VCaP (cell line): ENCODE measurements around the gene PRMT9.

Experiments used
- H3K27ac ChIP-seq: fragments of 450-650 bp; 2 replicates; pipeline ENCODE4 v1.5.1; 2017
- CTCF ChIP-seq: fragments of 450-650 bp; conservative IDR thresholded peaks from 2 replicates; pipeline ENCODE4 v1.5.1; 2017; ENCODE audit warnings: mild to moderate bottlenecking, moderate library complexity

The PRMT9 gene

GRCh38 chr4:147683717-147684700 is at the start of gene PRMT9:
Gene PRMT9 (minus strand): TSS chr4:147684163. CDS start chr4:147683987, 176 bp downstream.
- TF ChIP-seq CTCF, result no peak
- H3K27ac ChIP-seq, result peak within 1 kb of the TSS; percentile 86

- H3K27ac ChIP-seq, result peak overlapping the region; percentile 93
- no peak for TF ChIP-seq CTCF
These were observed 48.7 kb upstream of the PRMT9 start for GRCh38 chr4:147732518-147733235.

- no peak for TF ChIP-seq CTCF
- peak within 1 kb of the TSS; percentile 93 for H3K27ac ChIP-seq
These were observed 47.9 kb upstream of the PRMT9 start, which contains the start of gene ARHGAP10 for GRCh38 chr4:147731580-147732517. Gene ARHGAP10 (plus strand): TSS chr4:147732088. CDS start chr4:147732302, 214 bp downstream.

- H3K27ac ChIP-seq, result no peak overlapping the region
- TF ChIP-seq CTCF, result 0 out of 2 replicates have a peak, but pooled peaks have one; percentile 5
These were observed 46.4 kb upstream of the PRMT9 start for GRCh38 chr4:147730333-147730732.

DNA sequence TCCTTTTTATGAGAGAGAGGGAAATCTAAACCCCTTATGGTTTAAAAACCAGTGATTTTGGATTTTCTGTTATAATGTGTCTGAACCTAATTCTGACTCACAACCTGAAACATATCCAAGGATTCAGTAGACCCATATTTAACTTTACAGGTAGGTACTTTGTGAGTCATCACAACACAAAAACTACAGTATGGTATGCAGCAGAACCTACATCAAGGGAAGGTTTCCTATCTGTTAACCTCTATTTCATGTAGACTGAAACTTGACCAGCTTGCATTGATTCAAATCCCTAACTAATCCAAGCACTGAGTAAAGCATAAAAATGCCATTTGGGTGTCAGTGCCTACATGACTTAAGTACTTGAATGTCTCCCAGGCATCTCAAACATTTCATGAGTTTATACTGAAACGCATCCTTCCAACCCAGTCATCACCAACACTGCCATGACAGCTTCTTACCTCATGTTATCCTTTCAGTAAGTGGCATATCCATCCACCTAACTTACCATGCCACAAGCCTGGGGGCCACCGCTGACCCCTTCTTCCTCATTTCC is 43.6 kb upstream of the PRMT9 start:
- TF ChIP-seq CTCF, result no peak
- no peak overlapping the region for H3K27ac ChIP-seq

- no peak overlapping the region for H3K27ac ChIP-seq
- no peak for TF ChIP-seq CTCF
These were observed 41.7 kb upstream of the PRMT9 start for GRCh38 chr4:147725673-147726072.
